Effector CD8-positive, alpha-beta T cell (primary cell): ENCODE data around the gene CACNB4.
"Not testable (repeated sequence)": the region's sequence is repeated elsewhere in the genome, so short reads cannot be mapped to it uniquely, and the experiment has no call there.

Experiments
- DNase-seq: peaks from one replicate; lab custom pipeline; 2025; lab: John Stamatoyannopoulos, UW
- total RNA-seq, 4 experiments: gene quantifications; one replicate each; lab custom pipeline; 2026; lab: John Stamatoyannopoulos, UW

CACNB4 gene
- 0.10 to 1.6 (median 0.93) reads per million in 4 experiments for total RNA-seq

GRCh38 chr2:152098496-152099366 is at the start of gene CACNB4:
Gene CACNB4, minus strand, starts transcription at chr2:152099044.
- DNase-seq: no peak

- no peak for DNase-seq
Observed at GRCh38 chr2:152134488-152135280, 35.8 kb upstream of the CACNB4 start.

GRCh38 chr2:152132306-152132705 is 33.5 kb upstream of the CACNB4 start:
- DNase-seq: no peak

GRCh38 chr2:152127628-152128027 is 28.8 kb upstream of the CACNB4 start:
- DNase-seq: no peak

GRCh38 chr2:152126664-152127063 is 27.8 kb upstream of the CACNB4 start:
- DNase-seq: no peak

GRCh38 chr2:152122161-152122560 is 23.3 kb upstream of the CACNB4 start:
- no peak for DNase-seq

GRCh38 chr2:152120430-152120829 is 21.6 kb upstream of the CACNB4 start:
- DNase-seq: no peak

GRCh38 chr2:152115952-152116351 is 17.1 kb upstream of the CACNB4 start:
- DNase-seq: no peak

GRCh38 chr2:152114366-152114765 is 15.5 kb upstream of the CACNB4 start:
- DNase-seq: no peak

- not testable (repeated sequence) for DNase-seq
Observed at GRCh38 chr2:152107140-152107539, 8.3 kb upstream of the CACNB4 start.

GRCh38 chr2:152106464-152106863 is 7.6 kb upstream of the CACNB4 start:
- DNase-seq: no peak

- DNase-seq: no peak
Observed at GRCh38 chr2:152103271-152103670, 4.4 kb upstream of the CACNB4 start.

- no peak for DNase-seq
Observed at GRCh38 chr2:152100961-152101360, 2.1 kb upstream of the CACNB4 start.

GRCh38 chr2:152099367-152100050 is 665 bp upstream of the CACNB4 start:
- no peak for DNase-seq

- no peak for DNase-seq
Observed at GRCh38 chr2:152097801-152098495, 896 bp downstream of the CACNB4 start.

- no peak for DNase-seq
Observed at GRCh38 chr2:152097290-152097800, 1.5 kb downstream of the CACNB4 start.

- DNase-seq: no peak
Observed at GRCh38 chr2:152095146-152095545, 3.7 kb downstream of the CACNB4 start.

GRCh38 chr2:152094014-152094413 is 4.8 kb downstream of the CACNB4 start:
- DNase-seq: no peak

GRCh38 chr2:152093464-152093863 is 5.4 kb downstream of the CACNB4 start:
- DNase-seq: no peak

- DNase-seq: no peak
Observed at GRCh38 chr2:152092095-152092494, 6.7 kb downstream of the CACNB4 start.

- DNase-seq: not testable (repeated sequence)
Observed at GRCh38 chr2:152090726-152091125, 8.1 kb downstream of the CACNB4 start.
